Occipital lobe (tissue), 2 donors: Measurements from ENCODE around the gene CPED1. TPM values are rescaled to one million over a fixed set of nuclear protein-coding genes. Genes with fewer than 3 reads are reported as not detected.
"Not testable (repeated sequence)": the region's sequence is repeated elsewhere in the genome, so short reads cannot be mapped to it uniquely, and the experiment has no call there.

Experiments used
- DNase-seq: peaks from one replicate; lab custom pipeline; 2025; lab: John Stamatoyannopoulos, UW
- total RNA-seq: library from RNA; depleted of rRNA; stranded (reverse); fragments of >200 nt; gene quantifications from one replicate; pipeline ENCODE4 v1.2.3, GENCODE V29; 2014

CPED1 gene
- total RNA-seq, 1 donor from 2014 or later = 3.9 TPM

- no peak for DNase-seq
Observed at GRCh38 chr7:121307021-121307574, 318.6 kb downstream of the CPED1 start.

GRCh38 chr7:121313220-121313792 lies 324.8 kb downstream of the CPED1 start:
- no peak for DNase-seq

- DNase-seq = no peak
Observed at GRCh38 chr7:121313793-121314676, 325.5 kb downstream of the CPED1 start.

- DNase-seq = not testable (repeated sequence)
Observed at GRCh38 chr7:121315170-121315569, 326.7 kb downstream of the CPED1 start.

GRCh38 chr7:121322460-121322859 lies 333.9 kb downstream of the CPED1 start:
- DNase-seq = no peak

GRCh38 chr7:121323515-121324302 lies 335.2 kb downstream of the CPED1 start:
- no peak for DNase-seq

GRCh38 chr7:121327671-121328070 lies 339.2 kb downstream of the CPED1 start:
- no peak for DNase-seq

GRCh38 chr7:121328508-121329190 lies 340.1 kb downstream of the CPED1 start, which contains the start of gene WNT16:
Gene WNT16, plus strand, starts transcription at chr7:121329000. Its CDS starts 293 bp downstream, at chr7:121329293.
- DNase-seq = no peak

GRCh38 chr7:121329191-121330052 lies 340.9 kb downstream of the CPED1 start:
- no peak for DNase-seq

- DNase-seq = no peak
Observed at GRCh38 chr7:121330053-121330833, 341.7 kb downstream of the CPED1 start.

- DNase-seq = no peak
Observed at GRCh38 chr7:121331048-121331447, 342.5 kb downstream of the CPED1 start.

- DNase-seq = no peak
Observed at GRCh38 chr7:121331574-121331973, 343.1 kb downstream of the CPED1 start.

- no peak for DNase-seq
Observed at GRCh38 chr7:121334376-121334775, 345.9 kb downstream of the CPED1 start.

GRCh38 chr7:121334875-121335648 lies 346.6 kb downstream of the CPED1 start:
- no peak for DNase-seq

GRCh38 chr7:121336579-121336978 lies 348.1 kb downstream of the CPED1 start:
- no peak for DNase-seq

- no peak for DNase-seq
Observed at GRCh38 chr7:121337398-121337797, 348.9 kb downstream of the CPED1 start.

- no peak for DNase-seq
Observed at GRCh38 chr7:121339082-121339481, 350.6 kb downstream of the CPED1 start.

GRCh38 chr7:121341933-121342332 lies 353.4 kb downstream of the CPED1 start:
- DNase-seq = no peak

- no peak for DNase-seq
Observed at GRCh38 chr7:121342631-121343030, 354.1 kb downstream of the CPED1 start.
